Measurements from ENCODE around the gene SLA2. TPM values are rescaled to one million over a fixed set of nuclear protein-coding genes. Genes with fewer than 3 reads are reported as not detected.
"Not testable (repeated sequence)": the region's sequence is repeated elsewhere in the genome, so short reads cannot be mapped to it uniquely, and the experiment has no call there.

The SLA2 gene, protein sequence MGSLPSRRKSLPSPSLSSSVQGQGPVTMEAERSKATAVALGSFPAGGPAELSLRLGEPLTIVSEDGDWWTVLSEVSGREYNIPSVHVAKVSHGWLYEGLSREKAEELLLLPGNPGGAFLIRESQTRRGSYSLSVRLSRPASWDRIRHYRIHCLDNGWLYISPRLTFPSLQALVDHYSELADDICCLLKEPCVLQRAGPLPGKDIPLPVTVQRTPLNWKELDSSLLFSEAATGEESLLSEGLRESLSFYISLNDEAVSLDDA
- 0.07 TPM for polyA plus RNA-seq (2013, experiment 1 of 2; ENCODE audit: insufficient read length)
- not detected for polyA plus RNA-seq (2013, experiment 2 of 2; ENCODE audit: insufficient read length)

DNA sequence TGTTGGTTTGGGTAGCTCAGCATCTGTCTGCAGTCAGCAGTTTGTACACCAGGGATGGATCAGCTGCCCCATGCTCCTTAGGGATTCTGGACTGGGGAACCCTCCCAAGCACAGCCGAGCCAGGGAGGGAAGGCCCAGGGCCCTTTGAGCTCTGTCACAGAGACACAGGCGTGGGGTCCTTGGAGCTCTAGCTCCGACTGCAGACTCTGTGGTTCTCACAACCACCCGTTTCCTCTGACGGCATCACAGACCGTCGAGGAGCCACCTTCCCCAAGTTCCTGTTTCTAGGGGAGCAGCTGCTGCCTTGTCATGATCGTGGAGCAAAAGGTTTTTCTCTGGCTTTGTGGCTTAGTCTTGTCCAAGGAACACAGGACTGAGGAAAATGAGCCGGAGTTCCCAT is at the start of gene SLA2:
SLA2 (minus strand) TSS at position 199 of the 400 bp plus-strand sequence. CDS start 4,861 bp downstream, outside the sequence.
- no peak for DNase-seq

DNA sequence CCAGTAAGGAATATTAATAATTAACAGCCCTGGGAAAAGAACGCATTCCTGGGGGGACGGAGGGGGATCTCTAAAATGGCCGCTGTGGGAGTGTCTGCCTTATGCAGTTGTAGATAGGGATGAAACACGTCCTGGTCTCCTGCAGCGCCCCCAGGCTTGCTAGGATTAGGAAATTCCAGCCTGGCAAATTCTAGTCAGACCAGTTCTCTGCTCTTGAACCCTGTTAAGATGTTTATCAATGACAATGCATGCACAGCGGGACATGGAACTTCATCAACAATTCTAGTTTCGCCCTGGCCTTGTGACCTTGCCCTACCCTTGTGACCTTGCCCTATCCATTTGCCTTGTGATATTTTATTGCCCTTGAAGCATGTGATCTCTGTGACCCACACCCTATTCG is 49.5 kb upstream of the SLA2 start:
- not testable (repeated sequence) for DNase-seq

DNA sequence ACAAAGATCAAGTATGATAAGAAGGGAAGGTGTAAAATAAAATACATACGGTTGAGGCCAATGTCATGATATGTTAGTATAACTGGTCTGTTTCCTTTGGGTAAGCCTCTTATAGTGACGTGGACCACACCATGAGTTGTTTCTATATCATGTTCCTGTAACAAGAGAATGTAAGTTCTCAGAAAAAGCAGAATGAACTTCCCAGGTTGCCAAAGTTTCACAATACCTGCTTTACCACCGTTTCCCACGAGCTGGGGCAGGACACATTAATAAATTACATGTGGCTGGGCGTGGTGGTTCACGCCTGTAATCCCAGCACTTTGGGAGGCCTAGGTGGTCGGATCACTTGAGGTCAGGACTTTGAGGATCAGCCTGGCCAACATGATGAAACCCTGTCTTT is 42.6 kb upstream of the SLA2 start:
- DNase-seq = no peak

DNA sequence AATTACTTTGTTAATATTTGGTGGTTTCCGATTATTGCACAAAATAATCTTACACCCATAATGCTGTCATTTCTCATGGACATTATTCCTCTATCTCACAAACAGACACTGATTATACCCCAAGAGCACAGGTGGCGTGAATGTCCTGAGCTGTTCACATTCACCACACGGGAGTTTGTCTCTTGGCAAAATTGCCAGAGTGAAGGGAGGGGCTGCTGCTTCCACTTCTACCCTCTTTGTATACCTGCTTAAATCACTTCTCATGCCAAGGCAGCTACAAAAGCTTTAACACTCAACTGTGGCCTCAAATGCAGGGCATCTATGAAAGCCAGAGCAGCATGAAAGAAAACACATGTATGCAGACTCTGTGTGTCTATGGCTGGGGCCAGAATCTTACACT is 41.9 kb upstream of the SLA2 start:
- DNase-seq = no peak

DNA sequence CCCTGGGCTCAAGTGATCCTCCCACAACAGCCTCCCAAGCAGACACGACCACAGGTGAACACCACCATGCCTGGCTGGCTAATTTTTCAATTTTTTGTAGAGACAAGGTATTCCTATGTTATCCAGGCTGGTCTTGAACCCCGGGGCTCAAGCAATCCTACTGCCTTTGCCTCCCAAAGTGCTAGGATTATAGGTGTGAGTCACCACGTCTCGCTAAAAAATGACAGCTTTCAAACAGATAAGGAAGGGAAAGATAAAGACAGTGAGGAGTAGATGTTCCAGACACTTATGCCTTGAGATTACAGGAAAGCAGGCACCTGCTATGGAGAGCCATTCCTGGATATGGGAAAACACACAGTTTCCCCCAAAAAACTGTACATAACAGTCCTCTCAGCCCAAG is 40.9 kb upstream of the SLA2 start:
- DNase-seq = no peak

DNA sequence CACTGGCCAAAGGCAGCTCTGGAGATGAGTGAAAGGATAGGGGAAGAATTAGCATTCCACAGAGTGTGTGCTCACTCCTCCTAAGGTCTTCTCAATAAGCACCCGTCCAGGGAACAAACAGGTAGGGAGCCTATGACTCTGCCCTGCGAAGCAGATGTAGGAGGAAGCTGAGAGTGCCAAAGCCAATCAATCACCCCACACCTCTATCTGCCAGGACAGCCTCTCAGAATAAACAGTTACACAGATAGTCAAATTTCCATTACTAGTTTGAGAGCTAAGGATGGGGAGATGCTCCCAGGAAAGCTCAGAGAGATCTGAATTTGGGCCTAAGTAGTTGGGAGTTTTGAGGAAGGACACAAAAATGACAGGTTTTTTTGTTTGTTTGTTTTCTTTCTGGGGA is 40.5 kb upstream of the SLA2 start:
- no peak for DNase-seq

DNA sequence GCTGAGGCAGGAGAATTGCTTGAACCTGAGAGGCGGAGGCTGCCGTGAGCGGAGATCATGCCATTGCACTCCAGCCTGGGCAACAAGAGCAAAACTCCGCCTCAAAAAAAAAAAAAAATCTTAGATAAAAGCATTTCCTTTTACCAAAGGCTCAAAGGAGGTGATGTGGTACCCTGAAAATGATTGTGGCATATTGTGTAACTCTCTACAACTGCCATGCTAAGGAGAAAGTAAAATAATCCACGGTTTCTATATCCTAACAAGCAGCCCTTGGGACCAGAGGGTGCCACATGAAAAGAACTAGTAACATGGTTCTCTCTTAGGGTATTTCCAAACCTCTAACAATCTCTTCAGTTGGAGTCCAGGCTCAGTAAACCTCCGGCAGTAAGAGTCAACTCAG is 38.8 kb upstream of the SLA2 start:
- DNase-seq = no peak

DNA sequence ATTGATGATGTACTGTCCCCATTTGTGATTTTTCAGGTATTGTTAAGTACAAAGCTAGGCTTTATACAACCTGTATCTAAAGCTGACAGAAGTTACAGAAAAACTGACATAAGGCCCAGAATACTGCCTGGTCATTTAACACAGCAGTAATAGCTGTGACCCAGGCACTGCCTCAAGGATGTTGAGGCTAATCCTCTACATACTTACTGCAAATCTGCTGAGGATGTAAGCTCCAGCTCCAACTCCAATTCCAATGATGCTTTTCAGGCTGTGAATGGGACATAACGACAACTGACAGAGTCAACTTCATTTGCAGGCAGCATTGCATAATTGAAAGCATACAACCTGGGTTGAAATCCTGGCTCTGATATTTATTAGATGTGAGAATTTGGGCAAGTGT is 36.3 kb upstream of the SLA2 start:
- no peak for DNase-seq

DNA sequence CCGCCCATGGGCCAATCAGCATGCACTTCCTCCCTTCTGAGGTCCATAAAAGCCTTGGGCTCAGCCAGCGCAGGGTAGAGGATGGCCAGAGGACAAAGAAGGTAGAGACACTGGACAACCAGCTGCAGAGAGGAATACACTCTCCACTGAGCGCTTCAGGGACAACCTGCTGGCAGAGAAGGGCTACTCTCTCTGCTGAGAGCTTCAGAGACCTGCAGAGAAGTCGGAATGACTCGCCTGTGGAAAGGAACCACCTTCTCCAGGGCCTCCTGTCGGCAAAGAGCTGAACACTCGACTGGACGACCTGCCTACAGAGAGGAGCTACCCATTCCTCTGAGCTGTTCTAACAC is 31.4 kb upstream of the SLA2 start:
- no peak for DNase-seq

DNA sequence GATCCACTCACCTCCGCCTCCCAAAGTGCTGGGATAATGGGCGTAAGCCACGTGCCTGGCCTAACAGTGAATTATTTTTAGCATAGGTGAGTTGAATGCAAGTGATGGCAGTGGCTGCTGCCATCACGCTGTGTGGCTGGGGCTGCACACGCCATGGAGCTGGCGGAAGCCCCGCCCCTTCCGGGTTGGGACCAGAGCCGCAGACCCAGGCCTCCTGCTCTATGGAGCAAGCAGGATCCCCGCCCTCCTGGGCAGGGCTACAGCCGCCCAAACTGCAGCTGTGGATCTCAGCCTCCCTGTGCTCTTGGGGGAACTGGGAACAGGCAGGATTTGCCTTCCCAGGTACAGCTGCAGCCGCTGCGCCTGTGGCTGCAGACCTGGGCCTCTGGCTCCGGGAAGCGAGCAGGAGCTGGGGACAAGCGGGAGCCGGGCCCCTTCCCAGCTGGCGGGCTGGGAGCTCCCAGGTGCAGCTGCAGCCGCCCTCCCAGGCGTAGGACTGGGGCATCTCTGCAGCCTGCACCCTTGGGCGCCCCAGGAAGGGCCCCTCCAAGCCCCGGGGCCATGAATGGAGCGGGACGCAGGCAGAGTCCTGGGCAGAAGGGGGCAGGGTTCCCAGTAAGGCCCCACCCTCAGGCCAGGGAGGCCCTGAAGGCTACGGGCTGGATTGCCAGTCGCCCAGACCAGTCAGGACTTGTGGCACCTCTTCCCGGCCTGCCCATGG is 30.9 kb upstream of the SLA2 start:
- no peak for DNase-seq

DNA sequence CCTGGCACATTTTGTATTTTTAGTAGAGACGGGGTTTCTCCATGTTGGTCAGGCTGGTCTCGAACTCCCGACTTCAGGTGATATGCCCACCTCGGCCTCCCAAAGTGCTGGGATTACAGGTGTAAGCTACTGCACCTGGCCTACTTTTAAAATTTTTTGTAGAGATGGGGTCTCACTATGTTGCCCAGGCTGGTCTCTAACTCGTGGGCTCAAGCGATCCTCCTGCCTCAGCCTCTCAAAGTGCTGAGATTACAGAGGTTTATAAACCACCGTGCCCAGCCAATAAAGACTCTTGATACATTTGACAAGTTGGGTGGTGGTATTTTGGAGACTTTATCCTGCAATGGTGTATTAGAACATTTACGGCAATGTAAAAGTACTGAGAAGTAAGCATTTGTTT is 29.5 kb upstream of the SLA2 start:
- not testable (repeated sequence) for DNase-seq

DNA sequence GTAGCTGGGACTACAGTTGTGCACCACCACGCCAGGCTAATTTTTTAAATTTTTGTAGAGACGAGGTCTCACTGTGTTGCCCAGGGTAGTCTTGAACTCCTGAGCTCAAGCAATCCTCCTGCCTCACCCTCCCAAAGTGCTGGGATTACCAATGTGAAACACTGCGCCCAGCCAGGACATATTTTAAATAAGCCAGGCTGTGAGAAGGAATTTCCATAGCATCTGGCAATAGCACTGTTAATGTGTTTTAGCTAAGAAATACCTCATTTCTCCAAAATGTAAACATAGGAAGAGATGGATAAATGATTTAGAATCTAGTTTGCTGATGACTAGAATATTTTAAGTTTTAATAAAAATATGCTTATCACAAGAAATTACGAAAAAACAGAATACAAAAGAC is 27.0 kb upstream of the SLA2 start:
- no peak for DNase-seq

DNA sequence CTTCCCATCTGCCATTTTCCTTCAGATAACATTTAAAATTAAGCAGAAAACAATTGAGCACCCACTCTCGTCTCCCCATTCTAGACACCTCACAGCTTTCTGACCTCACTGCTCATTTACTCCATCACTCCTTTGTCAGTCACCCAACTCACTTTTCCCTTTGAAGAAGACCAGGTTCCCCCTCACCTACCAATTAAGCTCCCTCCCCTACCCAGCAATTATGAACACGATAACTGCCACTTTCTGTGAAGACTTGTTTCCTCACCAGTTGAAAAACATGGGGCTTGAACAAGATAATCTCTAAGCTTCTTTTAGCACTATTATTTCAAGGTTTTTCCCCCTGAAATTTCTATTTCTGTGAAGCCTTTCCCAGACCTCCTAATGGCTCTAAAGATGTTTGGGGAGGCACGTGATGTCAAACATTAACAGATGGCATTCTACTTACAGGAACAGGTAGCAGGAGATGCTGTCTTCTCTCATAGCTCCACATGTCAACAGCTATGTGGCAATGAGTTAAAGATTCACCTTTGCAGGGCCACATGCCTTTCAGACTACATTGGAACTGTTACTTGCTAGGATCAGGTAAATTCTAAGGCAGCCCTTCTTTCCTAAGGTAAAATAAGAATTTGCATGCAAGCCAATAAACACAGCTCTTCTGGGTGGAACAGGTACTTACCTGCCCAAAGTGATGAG is 24.8 kb upstream of the SLA2 start:
- DNase-seq = no peak

DNA sequence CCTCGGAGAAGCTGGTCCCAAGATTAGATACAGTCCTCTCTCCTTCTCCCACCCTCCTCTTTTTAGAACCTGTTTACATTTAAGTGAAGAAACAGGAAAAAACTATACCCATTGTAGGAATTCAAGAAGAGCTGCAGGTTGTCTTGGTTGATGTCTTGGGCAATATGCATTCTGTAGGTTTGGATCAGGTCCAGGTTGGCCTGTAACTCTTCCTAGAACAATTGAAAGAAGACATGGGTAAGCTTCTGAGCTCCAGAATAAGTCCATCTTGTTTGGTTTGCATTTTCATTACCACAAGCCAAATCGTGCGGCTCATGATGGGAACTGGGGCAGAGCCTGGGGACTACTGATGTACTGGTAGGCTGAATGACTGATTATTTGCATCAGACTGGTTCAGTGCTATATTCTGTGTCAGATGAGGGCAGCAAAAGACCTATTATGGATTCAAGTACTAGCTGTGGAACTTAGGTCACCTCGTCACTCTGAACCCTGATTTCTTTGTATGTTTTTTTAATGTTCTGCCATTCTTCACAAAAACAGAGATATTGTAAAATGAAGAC is 20.3 kb upstream of the SLA2 start:
- peak; percentile 22 for DNase-seq

DNA sequence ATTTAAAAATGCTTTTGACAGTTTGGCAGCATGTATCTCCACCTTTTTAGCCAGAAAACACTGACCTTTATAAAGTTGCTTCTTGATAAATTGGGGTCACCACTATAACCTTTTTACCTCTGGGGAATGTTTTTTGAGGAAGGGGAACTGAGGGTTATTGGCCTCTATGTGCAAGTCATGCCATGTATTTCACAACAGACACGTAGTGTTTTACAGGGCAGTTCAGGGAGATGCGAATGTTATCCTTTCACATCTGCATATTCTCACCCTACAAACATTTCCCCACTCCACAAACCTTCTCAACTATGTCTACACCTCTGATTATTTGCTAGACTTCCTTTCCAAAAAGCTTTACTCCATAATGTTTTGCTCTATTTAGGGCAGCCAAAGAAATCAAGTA is 17.0 kb upstream of the SLA2 start:
- DNase-seq = no peak

DNA sequence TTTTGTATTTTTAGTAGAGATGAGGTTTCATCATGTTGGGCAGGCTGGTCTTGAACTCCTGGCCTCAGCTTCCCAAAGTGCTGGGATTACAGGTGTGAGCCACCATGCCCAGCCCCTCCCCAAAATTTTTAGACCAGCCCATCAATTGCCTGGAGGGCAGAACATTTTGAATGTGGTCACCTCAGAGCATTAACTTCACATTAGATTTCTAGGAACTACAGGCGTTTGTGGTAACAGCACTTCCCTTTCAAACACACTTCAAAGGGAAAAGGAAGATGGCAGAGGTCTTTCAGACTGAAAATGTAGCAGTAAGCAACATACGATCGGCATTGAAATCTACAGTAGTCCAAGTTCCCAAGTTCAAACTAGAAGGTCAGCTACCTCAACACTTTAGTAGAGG is 12.3 kb upstream of the SLA2 start:
- DNase-seq = no peak

DNA sequence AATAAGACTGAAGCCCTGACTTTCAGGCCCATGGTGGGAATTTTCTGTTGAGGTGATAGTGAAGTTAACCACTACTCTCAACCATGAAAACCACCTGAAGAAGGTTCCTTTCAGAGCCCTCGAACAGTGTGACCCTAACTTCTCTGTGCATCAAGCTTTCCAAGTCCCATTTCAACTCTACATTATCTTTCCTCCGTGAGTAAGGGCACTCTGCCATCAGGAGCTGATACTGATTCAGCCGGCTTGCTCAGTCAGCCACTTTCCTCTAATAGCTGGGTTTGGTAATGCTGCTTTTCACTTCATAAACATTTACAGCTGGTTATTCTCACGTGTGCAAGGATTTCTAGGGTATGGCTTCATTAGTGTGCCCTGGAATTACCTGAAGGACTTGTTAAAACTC is 10.7 kb upstream of the SLA2 start:
- no peak for DNase-seq

DNA sequence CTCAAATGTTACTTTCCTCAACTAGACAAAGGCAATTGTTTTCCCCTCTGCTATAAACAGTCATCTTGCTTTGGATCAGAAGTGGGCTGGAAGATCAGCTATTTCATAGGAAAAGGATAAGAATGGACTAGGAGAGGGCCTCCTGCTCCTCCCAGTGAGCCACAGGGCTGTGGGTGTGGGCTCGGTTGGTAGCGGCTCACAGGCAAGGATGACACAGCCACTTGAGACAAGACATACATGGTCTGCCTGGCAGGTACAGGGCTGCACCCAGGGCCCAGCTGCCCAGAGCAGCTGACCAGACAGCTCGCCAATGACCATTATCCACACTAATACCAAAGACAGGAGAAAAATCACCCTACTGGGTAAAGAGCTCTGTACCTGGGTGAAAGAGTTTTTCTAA is 9.0 kb upstream of the SLA2 start:
- no peak for DNase-seq

DNA sequence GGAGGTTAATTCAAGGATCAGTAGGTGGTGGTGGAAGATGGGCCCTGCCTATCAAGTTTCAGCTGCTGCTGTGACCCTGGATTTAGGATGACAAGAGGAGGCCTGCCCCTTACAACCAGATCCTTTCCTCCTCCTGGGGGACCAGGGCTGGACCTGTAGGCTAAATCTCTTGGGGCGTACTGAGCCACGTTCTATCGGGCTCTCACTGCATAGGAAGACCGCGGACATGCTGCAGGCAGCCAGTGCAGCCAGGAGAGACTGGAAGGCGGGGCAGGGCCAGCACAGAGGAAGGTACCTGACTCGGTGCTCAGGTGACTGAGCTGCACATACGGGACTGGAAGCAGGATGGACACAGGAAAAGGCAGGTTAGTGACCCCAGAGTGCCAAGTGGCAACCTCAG is 8.5 kb upstream of the SLA2 start:
- no peak for DNase-seq

DNA sequence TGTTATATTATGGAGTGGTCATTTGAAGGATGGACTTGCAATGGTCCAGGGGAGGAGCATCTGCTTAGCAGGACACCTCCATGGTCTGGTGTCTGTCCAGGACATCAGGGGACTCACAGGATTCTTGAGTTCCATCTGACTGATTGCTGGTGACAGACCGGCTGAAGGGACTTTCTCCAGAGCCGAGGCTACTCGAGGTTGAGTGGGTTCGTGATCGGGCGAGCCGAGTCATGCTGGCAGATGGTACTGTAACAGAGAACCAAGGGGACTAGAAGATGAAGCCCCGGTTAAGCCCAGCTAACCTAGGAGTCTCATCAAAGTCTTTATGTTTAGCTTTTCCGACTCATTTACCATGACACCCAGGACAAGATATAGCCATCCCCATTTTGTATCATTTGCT is 7.5 kb upstream of the SLA2 start:
- no peak for DNase-seq

DNA sequence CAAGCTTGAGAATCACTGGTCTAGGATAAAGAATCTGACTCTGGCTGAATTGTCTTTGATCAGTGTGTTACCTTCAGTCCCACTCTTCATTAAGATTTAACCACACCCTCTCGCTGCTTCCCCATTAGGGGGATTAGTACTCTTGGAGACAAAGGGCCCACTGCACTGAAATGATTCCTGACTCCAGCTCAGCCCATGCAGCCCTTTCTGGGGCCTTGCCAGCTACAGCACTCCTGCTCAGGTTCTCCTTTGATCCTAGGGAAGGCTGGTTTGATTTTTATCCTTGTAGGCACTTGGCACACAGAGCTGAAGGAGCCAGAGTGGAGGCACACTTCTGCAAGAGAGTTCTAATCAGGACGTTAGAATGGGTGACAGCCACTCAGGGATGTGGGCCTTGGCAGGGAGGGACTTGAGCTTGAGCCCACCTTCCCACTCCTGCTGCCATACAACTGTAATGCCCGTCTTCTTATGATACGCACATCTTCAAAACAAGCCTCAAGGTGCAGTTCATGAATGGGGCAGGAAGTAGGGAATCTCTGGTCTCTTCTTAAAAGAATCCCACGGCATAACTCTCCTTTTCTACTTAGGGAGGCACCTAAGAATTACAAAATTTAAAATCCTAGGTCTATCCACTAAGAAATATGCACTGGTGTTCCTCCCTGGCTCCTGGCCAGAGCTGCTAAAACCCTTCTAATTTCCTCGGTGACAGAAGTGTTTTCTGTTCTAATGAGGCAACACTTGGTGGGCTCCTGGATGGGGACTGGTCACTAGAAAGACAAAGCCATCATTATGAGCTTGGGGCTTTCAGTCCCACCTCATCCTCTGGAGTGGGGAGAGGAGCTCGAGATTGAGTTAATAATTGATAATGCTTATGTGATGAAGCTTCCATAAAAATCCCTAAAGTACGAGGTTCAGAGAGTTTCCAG is 1.5 kb upstream of the SLA2 start:
- DNase-seq = no peak

DNA sequence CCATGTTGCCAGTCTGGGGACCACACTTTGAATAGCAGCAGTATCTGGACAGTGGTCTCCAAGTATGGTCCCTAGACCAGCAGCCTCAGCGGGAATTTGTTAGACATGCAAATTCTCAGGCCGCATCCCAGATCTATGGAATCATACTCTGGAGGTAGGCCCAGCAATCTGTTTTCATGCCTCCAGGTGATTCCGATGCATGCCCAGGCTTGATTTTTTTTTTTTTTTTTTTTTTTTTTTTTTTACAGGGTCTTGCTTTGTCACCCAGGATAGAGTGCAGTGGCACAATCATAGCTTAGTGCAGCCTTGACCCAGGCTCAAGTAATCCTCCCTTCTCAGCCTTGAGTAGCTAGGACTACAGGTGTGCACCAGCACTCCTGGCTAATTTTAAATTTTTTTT is 682 bp upstream of the SLA2 start:
- no peak for DNase-seq
